Adrenal gland (tissue), 12 donors: Measurements from ENCODE around the gene BABAM2. TPM values are rescaled to one million over a fixed set of nuclear protein-coding genes. Genes with fewer than 3 reads are reported as not detected.

Source experiments
- DNase-seq, 7 donors: peaks; one replicate each; pipeline ENCODE4 v3.0.0-alpha.2; 2019 to 2020
- H3K27ac ChIP-seq, 5 donors: fragments of 200-600 bp; sonication (generic) in 4 of 5; 1 replicate in 3 of 5; 2 replicates in 2 of 5; pipeline versions ENCODE4 v1.5.1 to v1.8.0; 2016 to 2020; ENCODE audit warnings: mild to moderate bottlenecking in 1 of 5
- H3K27me3 ChIP-seq: fragments of 200-600 bp; 2 replicates; pipeline ENCODE4 v1.8.0; 2021
- H3K36me3 ChIP-seq, 2 donors: fragments of 200-600 bp; replicated peaks in 1 of 2; 1 replicate in 1 of 2; 2 replicates in 1 of 2; pipeline versions ENCODE4 v1.5.1 to v1.8.0; 2018 to 2022
- H3K4me1 ChIP-seq, 2 donors: fragments of 200-600 bp; replicated peaks in 1 of 2; 1 replicate in 1 of 2; 2 replicates in 1 of 2; pipeline versions ENCODE4 v1.5.1 to v1.8.0; 2018 to 2021
- H3K4me3 ChIP-seq, 4 donors: fragments of 200-600 bp; sonication (generic) in 3 of 4; one replicate each; pipeline ENCODE4 v1.5.1; 2016 to 2018
- H3K9me3 ChIP-seq, 3 donors: fragments of 200-600 bp; sonication (generic) in 1 of 3; replicated peaks in 1 of 3; 1 replicate in 2 of 3; 2 replicates in 1 of 3; pipeline versions ENCODE4 v1.5.1 to v1.8.0; 2016 to 2021
- POLR2A ChIP-seq, 2 donors: fragments of 450-650 bp; IDR thresholded peaks; one replicate each; pipeline ENCODE4 v1.6.1; 2017; ENCODE audit warnings: antibody characterized with exemption in 2 of 2, mild to moderate bottlenecking in 2 of 2, moderate library complexity in 1 of 2
- WGBS, 4 donors: extraction: QIAGEN DNeasy Blood & Tissue Kit in 2 of 4; methylation state at CpG; one replicate each; pipeline versions ENCODE4 v1.1.5 to v1.1.7; 2013 to 2017; 5-methylcytosine and 5-hydroxymethylcytosine counted together
- intact Hi-C, 2 donors: fragments of 100-400 bp; cut with DNase I; formaldehyde crosslinking; loops; one replicate each; pipeline versions ENCODE4 v1.14.1 to v1.15.0; 2022 to 2023
- polyA plus RNA-seq, 3 donors: library from polyadenylated mRNA; stranded (reverse); fragments of 200-250 nt in 2 of 3; fragments of 350-450 nt in 1 of 3; fragmentation: Illumina TruSeq in 1 of 3; extraction: RNeasy Lipid Tissue Mini Kit (QIAGEN cat#74804) in 1 of 3; gene quantifications; one replicate each; pipeline ENCODE4 v1.2.3, GENCODE V29; 2013 to 2014
- total RNA-seq, 9 donors: library from RNA; depleted of rRNA in 4 of 9; stranded (reverse); fragments of >200 nt in 4 of 9; fragments of 120-200 nt in 1 of 9; fragmentation: NEBNext Ultra II Directional in 1 of 9; extraction: Animal tissue kit (Norgen Biotek cat#: 25700) in 1 of 9; gene quantifications; one replicate each; pipeline versions ENCODE4 v1.1.0 to v1.2.4, GENCODE V29; 2013 to 2023
- TF ChIP-seq, protein P1 (sequence below), 6 experiments: fragments of 450-650 bp in 4 of 6; fragments of 200-600 bp in 2 of 6; sonication (generic) in 1 of 6; IDR thresholded peaks; 1 replicate in 5 of 6; 2 replicates in 1 of 6; pipeline versions ENCODE4 v1.5.1 to v1.8.0; 2016 to 2021; ENCODE audit warnings: antibody characterized with exemption in 6 of 6, mild to moderate bottlenecking in 2 of 6, moderate library complexity in 1 of 6
- donor health status: healthy with polysubstance abuse.
- donor health status: Bipolar disorder and iron deficiency.
- donor health status: DM: yes; HTN: yes; CAD: no.
- donor health status: DM: no; HTN: no; CAD: no.
- donor health status: DM: no; HTN: no; CAD: no.
- donor health status: DM: yes; HTN: yes; CAD: no.

Gene BABAM2
- total and polyA plus RNA-seq, 12 donors, result 88.2 to 925 (median 357) TPM

GRCh38 chr2:27993950-27994728 lies 103.6 kb downstream of the BABAM2 start:
- TF ChIP-seq, protein P1, sequence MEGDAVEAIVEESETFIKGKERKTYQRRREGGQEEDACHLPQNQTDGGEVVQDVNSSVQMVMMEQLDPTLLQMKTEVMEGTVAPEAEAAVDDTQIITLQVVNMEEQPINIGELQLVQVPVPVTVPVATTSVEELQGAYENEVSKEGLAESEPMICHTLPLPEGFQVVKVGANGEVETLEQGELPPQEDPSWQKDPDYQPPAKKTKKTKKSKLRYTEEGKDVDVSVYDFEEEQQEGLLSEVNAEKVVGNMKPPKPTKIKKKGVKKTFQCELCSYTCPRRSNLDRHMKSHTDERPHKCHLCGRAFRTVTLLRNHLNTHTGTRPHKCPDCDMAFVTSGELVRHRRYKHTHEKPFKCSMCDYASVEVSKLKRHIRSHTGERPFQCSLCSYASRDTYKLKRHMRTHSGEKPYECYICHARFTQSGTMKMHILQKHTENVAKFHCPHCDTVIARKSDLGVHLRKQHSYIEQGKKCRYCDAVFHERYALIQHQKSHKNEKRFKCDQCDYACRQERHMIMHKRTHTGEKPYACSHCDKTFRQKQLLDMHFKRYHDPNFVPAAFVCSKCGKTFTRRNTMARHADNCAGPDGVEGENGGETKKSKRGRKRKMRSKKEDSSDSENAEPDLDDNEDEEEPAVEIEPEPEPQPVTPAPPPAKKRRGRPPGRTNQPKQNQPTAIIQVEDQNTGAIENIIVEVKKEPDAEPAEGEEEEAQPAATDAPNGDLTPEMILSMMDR (IDR thresholded peaks at IDR 0.05), result no peak
- no peak for TF ChIP-seq POLR2A (IDR thresholded peaks at IDR 0.05)
- no peaks in the 10 kb centered on the region for H3K9me3 ChIP-seq
- no peak for DNase-seq
- H3K27me3 ChIP-seq, result no peaks in the 10 kb centered on the region
- H3K4me1 ChIP-seq, result peaks cover 9 to 30% of the 10 kb centered on the region in 2 donors
- H3K4me3 ChIP-seq, result no peak overlapping the region
- 92 to 96% (median 95%) methylated on average over 5 of the region's 5 CpGs for WGBS, 4 donors
- intact Hi-C loops, result no loop called here
- no peak overlapping the region for H3K27ac ChIP-seq
- H3K36me3 ChIP-seq, result peaks cover 0 to 11% of the 10 kb centered on the region in 2 donors

- WGBS, 4 donors, result 94 to 95% (median 94%) methylated on average over 5 of the region's 5 CpGs
- Histone ChIP-seq H3K36me3 (peaks cover 0 to 11% of the 10 kb centered on the region in 2 donors), H3K4me1 (peaks cover 9 to 22% of the 10 kb centered on the region in 2 donors), H3K27ac (no peak overlapping the region), H3K4me3 (no peak overlapping the region), H3K27me3 (no peaks in the 10 kb centered on the region), H3K9me3 (no peaks in the 10 kb centered on the region)
- intact Hi-C loops, result no loop called here
- no peak for DNase-seq
- TF ChIP-seq, protein P1 (IDR thresholded peaks at IDR 0.05), result no peak
- no peak for TF ChIP-seq POLR2A (IDR thresholded peaks at IDR 0.05)
Observed at GRCh38 chr2:27996156-27996922, 105.8 kb downstream of the BABAM2 start.

DNA sequence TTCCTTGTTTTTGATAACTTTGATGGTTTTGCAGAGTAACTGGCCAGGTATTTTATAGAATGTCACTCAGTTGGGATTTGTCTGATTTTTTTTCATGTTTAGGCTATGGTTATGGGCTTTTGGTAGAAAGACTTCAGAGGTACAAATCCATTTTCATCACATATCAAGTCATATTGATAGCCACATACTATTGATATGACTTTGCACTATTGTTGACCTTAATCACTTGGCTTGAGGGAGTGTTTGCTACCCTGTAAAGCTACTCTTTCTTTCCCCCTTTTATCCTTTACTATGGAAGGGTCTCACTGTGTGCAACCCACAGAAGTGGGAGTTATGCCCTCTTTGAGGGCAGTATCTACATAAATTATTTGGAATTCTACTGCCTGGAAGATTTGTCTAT lies 109.8 kb downstream of the BABAM2 start:
- H3K9me3 ChIP-seq, result no peaks in the 10 kb centered on the region
- H3K27me3 ChIP-seq, result no peaks in the 10 kb centered on the region

GRCh38 chr2:28002181-28002580 lies 111.7 kb downstream of the BABAM2 start:
- no peak for TF ChIP-seq POLR2A (IDR thresholded peaks at IDR 0.05)
- TF ChIP-seq, protein P1 (IDR thresholded peaks at IDR 0.05), result no peak
- H3K27ac ChIP-seq, result no peak overlapping the region
- H3K4me1 ChIP-seq, result peaks cover 21 to 31% of the 10 kb centered on the region in 2 donors
- no peaks in the 10 kb centered on the region for H3K27me3 ChIP-seq
- no peak overlapping the region for H3K4me3 ChIP-seq
- 95 to 100% (median 99%) methylated on average over 2 of the region's 2 CpGs for WGBS, 4 donors
- intact Hi-C loops, result no loop called here
- DNase-seq, result no peak
- H3K36me3 ChIP-seq, result no peaks in the 10 kb centered on the region
- no peaks in the 10 kb centered on the region for H3K9me3 ChIP-seq

More for the DNA sequence above, 109.8 kb downstream of the BABAM2 start:
- TF ChIP-seq, protein P1 (IDR thresholded peaks at IDR 0.05), result no peak
- TF ChIP-seq POLR2A (IDR thresholded peaks at IDR 0.05), result no peak
- peaks cover 15 to 18% of the 10 kb centered on the region in 2 donors for H3K4me1 ChIP-seq
- DNase-seq, result no peak
- H3K27ac ChIP-seq, result no peak overlapping the region
- peaks cover 0 to 6% of the 10 kb centered on the region in 2 donors for H3K36me3 ChIP-seq
- intact Hi-C loops, result no loop called here
- no peak overlapping the region for H3K4me3 ChIP-seq
